ENCODE measurements around the gene TMEM39B. TPM values are rescaled to one million over a fixed set of nuclear protein-coding genes. Genes with fewer than 3 reads are reported as not detected.
"Not testable (repeated sequence)": the region's sequence is repeated elsewhere in the genome, so short reads cannot be mapped to it uniquely, and the experiment has no call there.

Gene TMEM39B
- polyA plus RNA-seq, 1 donor from 2014 or later, result 18.1 TPM

GRCh38 chr1:32111789-32112188 lies 39.0 kb downstream of the TMEM39B start:
- Histone ChIP-seq H3K79me2 (replicated peaks; ENCODE audit: insufficient read depth, low read length) (peaks cover 62% of the 10 kb centered on the region), H4K20me1 (ENCODE audit: insufficient read depth) (no peaks in the 10 kb centered on the region), H3K36me3 (ENCODE audit: insufficient read depth, low read length) (no peaks in the 10 kb centered on the region)

GRCh38 chr1:32112806-32113375 lies 40.2 kb downstream of the TMEM39B start:
- no peak overlapping the region for H2AFZ ChIP-seq (ENCODE audit: low read depth, low read length)
- H3K9me2 ChIP-seq (ENCODE audit: insufficient read depth, low read length), result no peaks in the 10 kb centered on the region
- H3K9ac ChIP-seq (ENCODE audit: low read length), result no peak overlapping the region
- H3K4me2 ChIP-seq (ENCODE audit: low read length), result no peak overlapping the region
- H3K36me3 ChIP-seq (ENCODE audit: insufficient read depth, low read length), result no peaks in the 10 kb centered on the region
- H3K27me3 ChIP-seq (ENCODE audit: insufficient read depth, low read depth, low read length), result no peaks in the 10 kb centered on the region
- H3K79me2 ChIP-seq (replicated peaks; ENCODE audit: insufficient read depth, low read length), result peaks cover 65% of the 10 kb centered on the region
- no peaks in the 10 kb centered on the region for H3K9me3 ChIP-seq (ENCODE audit: low read length)
- TF ChIP-seq EP300 (conservative IDR thresholded peaks at IDR 0.05; ENCODE audit: poor library complexity, severe bottlenecking) (no peak), SMC3 (conservative IDR thresholded peaks at IDR 0.05; ENCODE audit: poor library complexity) (no peak), RAD21 (conservative IDR thresholded peaks at IDR 0.05) (no peak), MXI1 (conservative IDR thresholded peaks at IDR 0.05; ENCODE audit: poor library complexity, severe bottlenecking) (no peak), POLR2AphosphoS5 (IDR thresholded peaks at IDR 0.05) (no peak), TAF1 (IDR thresholded peaks at IDR 0.05; ENCODE audit: low read depth) (no peak), EZH2 (IDR thresholded peaks at IDR 0.05; ENCODE audit: borderline replicate concordance, insufficient read depth, low read length, poor library complexity, severe bottlenecking) (no peak)
- TF ChIP-seq, protein P1, sequence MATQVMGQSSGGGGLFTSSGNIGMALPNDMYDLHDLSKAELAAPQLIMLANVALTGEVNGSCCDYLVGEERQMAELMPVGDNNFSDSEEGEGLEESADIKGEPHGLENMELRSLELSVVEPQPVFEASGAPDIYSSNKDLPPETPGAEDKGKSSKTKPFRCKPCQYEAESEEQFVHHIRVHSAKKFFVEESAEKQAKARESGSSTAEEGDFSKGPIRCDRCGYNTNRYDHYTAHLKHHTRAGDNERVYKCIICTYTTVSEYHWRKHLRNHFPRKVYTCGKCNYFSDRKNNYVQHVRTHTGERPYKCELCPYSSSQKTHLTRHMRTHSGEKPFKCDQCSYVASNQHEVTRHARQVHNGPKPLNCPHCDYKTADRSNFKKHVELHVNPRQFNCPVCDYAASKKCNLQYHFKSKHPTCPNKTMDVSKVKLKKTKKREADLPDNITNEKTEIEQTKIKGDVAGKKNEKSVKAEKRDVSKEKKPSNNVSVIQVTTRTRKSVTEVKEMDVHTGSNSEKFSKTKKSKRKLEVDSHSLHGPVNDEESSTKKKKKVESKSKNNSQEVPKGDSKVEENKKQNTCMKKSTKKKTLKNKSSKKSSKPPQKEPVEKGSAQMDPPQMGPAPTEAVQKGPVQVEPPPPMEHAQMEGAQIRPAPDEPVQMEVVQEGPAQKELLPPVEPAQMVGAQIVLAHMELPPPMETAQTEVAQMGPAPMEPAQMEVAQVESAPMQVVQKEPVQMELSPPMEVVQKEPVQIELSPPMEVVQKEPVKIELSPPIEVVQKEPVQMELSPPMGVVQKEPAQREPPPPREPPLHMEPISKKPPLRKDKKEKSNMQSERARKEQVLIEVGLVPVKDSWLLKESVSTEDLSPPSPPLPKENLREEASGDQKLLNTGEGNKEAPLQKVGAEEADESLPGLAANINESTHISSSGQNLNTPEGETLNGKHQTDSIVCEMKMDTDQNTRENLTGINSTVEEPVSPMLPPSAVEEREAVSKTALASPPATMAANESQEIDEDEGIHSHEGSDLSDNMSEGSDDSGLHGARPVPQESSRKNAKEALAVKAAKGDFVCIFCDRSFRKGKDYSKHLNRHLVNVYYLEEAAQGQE (IDR thresholded peaks at IDR 0.05; ENCODE audit: borderline replicate concordance), result no peak
- TF ChIP-seq, protein P2, sequence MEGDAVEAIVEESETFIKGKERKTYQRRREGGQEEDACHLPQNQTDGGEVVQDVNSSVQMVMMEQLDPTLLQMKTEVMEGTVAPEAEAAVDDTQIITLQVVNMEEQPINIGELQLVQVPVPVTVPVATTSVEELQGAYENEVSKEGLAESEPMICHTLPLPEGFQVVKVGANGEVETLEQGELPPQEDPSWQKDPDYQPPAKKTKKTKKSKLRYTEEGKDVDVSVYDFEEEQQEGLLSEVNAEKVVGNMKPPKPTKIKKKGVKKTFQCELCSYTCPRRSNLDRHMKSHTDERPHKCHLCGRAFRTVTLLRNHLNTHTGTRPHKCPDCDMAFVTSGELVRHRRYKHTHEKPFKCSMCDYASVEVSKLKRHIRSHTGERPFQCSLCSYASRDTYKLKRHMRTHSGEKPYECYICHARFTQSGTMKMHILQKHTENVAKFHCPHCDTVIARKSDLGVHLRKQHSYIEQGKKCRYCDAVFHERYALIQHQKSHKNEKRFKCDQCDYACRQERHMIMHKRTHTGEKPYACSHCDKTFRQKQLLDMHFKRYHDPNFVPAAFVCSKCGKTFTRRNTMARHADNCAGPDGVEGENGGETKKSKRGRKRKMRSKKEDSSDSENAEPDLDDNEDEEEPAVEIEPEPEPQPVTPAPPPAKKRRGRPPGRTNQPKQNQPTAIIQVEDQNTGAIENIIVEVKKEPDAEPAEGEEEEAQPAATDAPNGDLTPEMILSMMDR (IDR thresholded peaks at IDR 0.05; ENCODE audit: poor library complexity, severe bottlenecking), result no peak
- H3F3A ChIP-seq (ENCODE audit: insufficient read depth, low read length, poor library complexity, severe bottlenecking), result no peaks in the 10 kb centered on the region
- H3K27ac ChIP-seq (ENCODE audit: low read length), result no peak overlapping the region
- no peaks in the 10 kb centered on the region for H4K20me1 ChIP-seq (ENCODE audit: insufficient read depth)
- H3K4me3 ChIP-seq (ENCODE audit: low read length), result no peak overlapping the region

More at GRCh38 chr1:32111789-32112188, 39.0 kb downstream of the TMEM39B start:
- no peak overlapping the region for H2AFZ ChIP-seq (ENCODE audit: low read depth, low read length)
- TF ChIP-seq EP300 (conservative IDR thresholded peaks at IDR 0.05; ENCODE audit: poor library complexity, severe bottlenecking) (no peak), RAD21 (conservative IDR thresholded peaks at IDR 0.05) (no peak), MXI1 (conservative IDR thresholded peaks at IDR 0.05; ENCODE audit: poor library complexity, severe bottlenecking) (no peak), SMC3 (conservative IDR thresholded peaks at IDR 0.05; ENCODE audit: poor library complexity) (no peak), TAF1 (IDR thresholded peaks at IDR 0.05; ENCODE audit: low read depth) (no peak), POLR2AphosphoS5 (IDR thresholded peaks at IDR 0.05) (no peak), EZH2 (IDR thresholded peaks at IDR 0.05; ENCODE audit: borderline replicate concordance, insufficient read depth, low read length, poor library complexity, severe bottlenecking) (no peak)
- TF ChIP-seq, protein P1 (IDR thresholded peaks at IDR 0.05; ENCODE audit: borderline replicate concordance), result no peak
- TF ChIP-seq, protein P2 (IDR thresholded peaks at IDR 0.05; ENCODE audit: poor library complexity, severe bottlenecking), result no peak
- H3K9me2 ChIP-seq (ENCODE audit: insufficient read depth, low read length), result no peaks in the 10 kb centered on the region
- H3K9me3 ChIP-seq (ENCODE audit: low read length), result no peaks in the 10 kb centered on the region
- no peaks in the 10 kb centered on the region for H3F3A ChIP-seq (ENCODE audit: insufficient read depth, low read length, poor library complexity, severe bottlenecking)
- H3K9ac ChIP-seq (ENCODE audit: low read length), result no peak overlapping the region
- H3K27me3 ChIP-seq (ENCODE audit: insufficient read depth, low read depth, low read length), result no peaks in the 10 kb centered on the region
- H3K4me2 ChIP-seq (ENCODE audit: low read length), result no peak overlapping the region
- H3K27ac ChIP-seq (ENCODE audit: low read length), result no peak overlapping the region
- H3K4me3 ChIP-seq (ENCODE audit: low read length), result no peak overlapping the region

- not testable (repeated sequence) for H4K20me1 ChIP-seq (ENCODE audit: insufficient read depth); H3K27me3 ChIP-seq (ENCODE audit: insufficient read depth, low read depth, low read length); H3F3A ChIP-seq (ENCODE audit: insufficient read depth, low read length, poor library complexity, severe bottlenecking); H3K9ac ChIP-seq (ENCODE audit: low read length); H2AFZ ChIP-seq (ENCODE audit: low read depth, low read length); H3K9me2 ChIP-seq (ENCODE audit: insufficient read depth, low read length); H3K9me3 ChIP-seq (ENCODE audit: low read length); H3K4me3 ChIP-seq (ENCODE audit: low read length); H3K27ac ChIP-seq (ENCODE audit: low read length); H3K36me3 ChIP-seq (ENCODE audit: insufficient read depth, low read length); H3K4me2 ChIP-seq (ENCODE audit: low read length)
- H3K79me2 ChIP-seq (replicated peaks; ENCODE audit: insufficient read depth, low read length), result peaks cover 69% of the 10 kb centered on the region
These were observed 40.7 kb downstream of the TMEM39B start for GRCh38 chr1:32113436-32113835.
